Adrenal gland (tissue), 5 donors: ENCODE measurements around the gene HOTAIR.

ENCODE experiments used
- POLR2A ChIP-seq, 2 donors: fragments of 450-650 bp; IDR thresholded peaks; one replicate each; pipeline ENCODE4 v1.6.1; 2017; ENCODE audit warnings: antibody characterized with exemption in 2 of 2, mild to moderate bottlenecking in 2 of 2, moderate library complexity in 1 of 2
- TF ChIP-seq, protein P1 (sequence below), 6 experiments: fragments of 450-650 bp in 4 of 6; fragments of 200-600 bp in 2 of 6; sonication (generic) in 1 of 6; IDR thresholded peaks; 1 replicate in 5 of 6; 2 replicates in 1 of 6; pipeline versions ENCODE4 v1.5.1 to v1.8.0; 2016 to 2021; ENCODE audit warnings: antibody characterized with exemption in 6 of 6, mild to moderate bottlenecking in 2 of 6, moderate library complexity in 1 of 6
- donor health status: DM: no; HTN: no; CAD: no.

DNA sequence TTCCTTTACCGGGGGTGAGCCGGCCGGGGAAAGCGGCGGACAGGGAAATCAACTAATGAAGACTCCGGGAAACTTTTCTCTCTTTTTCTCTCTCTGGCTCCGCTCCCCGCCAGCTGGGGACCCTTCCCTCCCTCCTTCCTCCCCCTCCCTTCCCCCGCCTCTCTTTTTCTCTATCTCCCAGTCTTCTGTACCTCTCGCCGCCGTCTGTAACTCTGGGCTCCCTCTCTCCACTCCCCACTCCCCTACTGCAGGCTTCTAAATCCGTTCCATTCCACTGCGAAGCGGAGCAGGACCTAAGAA, 8.7 kb downstream of the HOTAIR start:
- TF ChIP-seq, protein P1, sequence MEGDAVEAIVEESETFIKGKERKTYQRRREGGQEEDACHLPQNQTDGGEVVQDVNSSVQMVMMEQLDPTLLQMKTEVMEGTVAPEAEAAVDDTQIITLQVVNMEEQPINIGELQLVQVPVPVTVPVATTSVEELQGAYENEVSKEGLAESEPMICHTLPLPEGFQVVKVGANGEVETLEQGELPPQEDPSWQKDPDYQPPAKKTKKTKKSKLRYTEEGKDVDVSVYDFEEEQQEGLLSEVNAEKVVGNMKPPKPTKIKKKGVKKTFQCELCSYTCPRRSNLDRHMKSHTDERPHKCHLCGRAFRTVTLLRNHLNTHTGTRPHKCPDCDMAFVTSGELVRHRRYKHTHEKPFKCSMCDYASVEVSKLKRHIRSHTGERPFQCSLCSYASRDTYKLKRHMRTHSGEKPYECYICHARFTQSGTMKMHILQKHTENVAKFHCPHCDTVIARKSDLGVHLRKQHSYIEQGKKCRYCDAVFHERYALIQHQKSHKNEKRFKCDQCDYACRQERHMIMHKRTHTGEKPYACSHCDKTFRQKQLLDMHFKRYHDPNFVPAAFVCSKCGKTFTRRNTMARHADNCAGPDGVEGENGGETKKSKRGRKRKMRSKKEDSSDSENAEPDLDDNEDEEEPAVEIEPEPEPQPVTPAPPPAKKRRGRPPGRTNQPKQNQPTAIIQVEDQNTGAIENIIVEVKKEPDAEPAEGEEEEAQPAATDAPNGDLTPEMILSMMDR (IDR thresholded peaks at IDR 0.05), result no peak
- no peak for TF ChIP-seq POLR2A (IDR thresholded peaks at IDR 0.05)
